ENCODE measurements around the gene ZC3HAV1.
"Not testable (repeated sequence)": the region's sequence is repeated elsewhere in the genome, so short reads cannot be mapped to it uniquely, and the experiment has no call there.

ZC3HAV1 gene

DNA sequence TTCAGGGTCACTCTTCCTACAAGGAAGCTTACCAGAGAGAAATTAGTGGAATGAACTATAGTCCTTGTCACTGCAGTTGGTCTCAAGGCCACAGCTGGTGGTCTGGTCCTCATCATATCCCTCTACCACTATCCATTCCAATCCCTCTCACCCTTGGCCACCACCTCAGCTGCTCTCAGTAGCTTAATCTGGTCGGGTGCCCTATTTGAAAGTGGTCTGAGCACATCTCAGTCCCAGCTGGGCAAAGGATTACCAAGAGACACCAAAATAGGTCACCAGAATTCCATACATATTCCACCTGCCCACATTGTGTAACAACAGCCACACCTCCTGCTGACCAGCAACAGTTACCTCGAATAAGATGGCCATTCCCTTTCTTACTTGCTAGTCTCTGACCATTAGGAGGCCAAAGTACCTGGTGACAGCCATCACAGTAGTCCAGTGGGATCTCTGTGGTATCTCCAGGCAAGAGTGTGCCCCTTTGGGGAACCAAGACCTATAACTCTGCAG is 3.3 kb upstream of the ZC3HAV1 start:
- DNase-seq (ENCODE audit: low read depth in 2 of 2), result no peak

DNA sequence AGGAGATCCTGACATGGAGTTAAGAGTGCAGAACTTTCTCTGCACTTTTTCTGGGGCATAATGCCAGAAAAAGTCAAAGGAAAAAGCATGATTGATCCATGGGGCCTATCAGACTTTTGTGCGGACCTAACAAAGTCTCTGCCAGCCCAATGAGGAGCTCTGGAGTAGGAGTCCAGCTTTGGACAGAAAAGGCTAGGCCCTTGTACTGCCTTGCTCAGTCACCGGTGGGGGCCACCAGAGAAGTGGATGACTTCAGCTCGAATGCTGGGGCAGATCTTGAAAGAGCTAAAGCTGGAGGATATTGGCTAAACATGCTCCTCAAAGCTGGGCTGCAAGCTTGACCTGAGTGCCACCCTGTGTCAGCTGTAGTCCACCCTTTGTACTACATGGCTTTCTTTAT is 2.8 kb upstream of the ZC3HAV1 start:
- no peak for DNase-seq (ENCODE audit: low read depth in 2 of 2)

DNA sequence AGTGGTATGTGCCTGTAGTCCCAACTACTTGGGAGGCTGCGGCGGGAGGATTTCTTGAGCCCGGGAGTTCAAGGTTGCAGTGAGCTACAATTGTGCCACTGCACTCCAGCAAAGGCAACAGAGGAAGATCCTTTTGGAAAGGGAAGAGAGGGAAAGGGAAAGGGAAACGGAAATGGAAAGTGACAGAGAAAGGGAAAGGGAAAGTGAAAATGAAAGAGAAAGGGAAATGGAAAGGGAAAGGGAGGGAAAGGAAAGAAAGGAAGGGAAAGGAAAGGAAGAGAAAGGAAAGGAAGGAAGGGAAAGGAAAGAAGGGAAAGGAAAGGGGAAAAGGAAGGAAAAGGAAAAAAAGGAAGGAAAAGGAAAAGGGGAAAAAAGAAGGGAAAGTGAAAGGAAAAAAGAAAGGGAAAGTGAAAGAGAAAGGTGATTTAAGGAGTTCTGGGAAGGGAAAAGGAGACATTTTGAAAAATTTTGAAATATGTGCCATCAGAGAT is 2.3 kb upstream of the ZC3HAV1 start:
- DNase-seq (ENCODE audit: low read depth in 2 of 2), result no peak

DNA sequence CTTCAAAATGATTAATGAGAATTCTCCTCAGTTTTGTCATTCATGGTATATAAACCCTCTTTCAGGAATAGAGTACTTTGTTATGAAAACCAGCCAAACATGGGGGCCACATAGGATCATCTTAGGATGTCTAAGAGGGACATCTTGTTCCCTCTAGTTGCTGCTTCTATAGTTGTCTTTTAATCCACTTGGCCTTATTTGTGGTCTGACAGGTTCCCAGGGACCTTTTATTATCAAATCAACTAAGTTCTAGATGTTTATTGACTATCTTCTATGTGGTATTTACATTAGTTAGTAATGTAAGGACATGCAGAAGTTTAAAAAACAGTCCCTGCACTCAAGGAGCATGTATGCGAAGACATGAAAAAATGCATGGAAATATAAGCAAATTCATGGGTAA is 1.6 kb upstream of the ZC3HAV1 start:
- DNase-seq (ENCODE audit: low read depth in 2 of 2), result no peak

DNA sequence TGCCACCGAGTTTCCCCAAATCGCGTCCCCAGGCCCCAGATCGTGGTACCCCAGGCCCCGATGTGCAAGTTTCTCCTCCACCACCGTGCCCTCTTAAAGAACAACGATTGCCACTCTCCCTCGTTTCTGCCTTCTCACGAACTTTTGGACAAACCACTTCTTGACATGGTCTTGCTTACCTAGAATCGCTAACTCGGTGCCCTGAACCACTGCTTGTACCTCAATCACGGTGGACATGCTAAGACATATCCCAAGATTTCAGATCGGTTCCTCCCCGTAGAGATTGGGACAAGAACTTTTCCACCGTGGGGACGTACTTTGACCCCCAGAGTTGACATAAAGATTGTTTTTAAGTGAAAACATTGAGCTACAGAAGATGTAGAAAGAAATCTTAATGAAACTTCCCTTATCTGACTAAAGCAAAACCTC is 477 bp upstream of the ZC3HAV1 start:
- DNase-seq (ENCODE audit: low read depth in 2 of 2), result no peak

DNA sequence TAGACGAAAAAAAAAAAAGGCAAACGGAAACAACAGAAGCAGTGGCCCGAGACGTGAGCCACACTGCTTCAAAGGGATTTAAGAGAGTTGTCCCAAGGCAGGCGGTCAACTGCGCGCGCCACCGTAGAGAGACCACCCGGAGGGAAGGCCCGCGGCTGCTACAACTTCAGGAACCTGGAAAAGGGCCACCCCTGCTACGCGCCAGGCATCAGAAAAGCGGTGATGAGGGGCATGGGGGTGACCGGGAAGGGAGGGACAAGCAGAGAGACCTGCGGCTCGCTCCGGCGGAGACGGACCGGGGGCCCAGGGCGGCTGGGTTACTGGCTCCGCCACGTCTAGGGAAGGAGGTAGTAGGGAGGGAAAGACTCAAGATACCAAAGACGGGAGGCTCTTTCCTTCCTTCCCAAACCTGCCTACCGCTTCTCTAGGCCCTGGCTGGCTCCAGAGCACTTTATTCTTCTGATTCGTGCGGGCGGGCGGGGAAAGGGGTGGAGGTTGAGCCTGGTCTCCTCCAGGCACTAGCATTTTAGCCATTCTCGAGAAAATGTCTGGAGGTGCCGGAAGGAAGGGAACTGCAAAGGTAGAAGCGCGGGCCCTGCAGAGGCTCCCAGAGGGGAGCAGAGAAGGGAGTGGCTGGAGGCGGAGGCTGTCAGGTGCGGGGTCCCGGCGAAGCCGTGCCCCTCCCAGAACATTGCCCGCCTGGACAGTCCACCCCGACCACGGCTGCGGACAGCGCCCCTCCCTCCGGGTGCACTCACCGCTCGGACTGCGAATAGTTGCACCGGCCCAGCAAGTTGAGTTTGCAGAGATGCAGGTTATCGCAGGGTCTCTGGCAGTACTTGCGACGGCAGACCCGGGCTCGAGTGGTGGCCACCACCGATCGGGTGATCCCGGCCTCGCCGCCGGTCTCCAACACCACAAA is 993 bp downstream of the ZC3HAV1 start:
- DNase-seq (ENCODE audit: low read depth in 2 of 2), result no peak

DNA sequence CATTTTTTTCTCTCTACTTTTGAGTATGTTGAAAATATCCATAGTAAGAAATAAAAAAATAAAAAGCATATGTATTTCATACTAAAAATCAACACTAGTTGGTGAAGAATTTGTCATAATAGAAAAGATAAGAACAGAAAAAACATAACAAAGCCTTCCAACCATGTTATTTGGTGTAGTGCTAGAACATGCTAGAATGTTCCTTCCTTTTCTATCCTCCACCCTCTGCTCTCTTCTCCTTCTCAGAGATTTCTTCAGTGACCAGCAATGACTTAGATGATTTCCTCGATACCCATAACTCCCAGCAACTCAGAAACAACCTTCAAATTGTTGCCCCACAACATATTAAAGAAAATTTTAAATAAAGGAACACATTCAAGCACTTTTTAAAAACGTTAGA is 2.6 kb downstream of the ZC3HAV1 start:
- no peak for DNase-seq (ENCODE audit: low read depth in 2 of 2)

DNA sequence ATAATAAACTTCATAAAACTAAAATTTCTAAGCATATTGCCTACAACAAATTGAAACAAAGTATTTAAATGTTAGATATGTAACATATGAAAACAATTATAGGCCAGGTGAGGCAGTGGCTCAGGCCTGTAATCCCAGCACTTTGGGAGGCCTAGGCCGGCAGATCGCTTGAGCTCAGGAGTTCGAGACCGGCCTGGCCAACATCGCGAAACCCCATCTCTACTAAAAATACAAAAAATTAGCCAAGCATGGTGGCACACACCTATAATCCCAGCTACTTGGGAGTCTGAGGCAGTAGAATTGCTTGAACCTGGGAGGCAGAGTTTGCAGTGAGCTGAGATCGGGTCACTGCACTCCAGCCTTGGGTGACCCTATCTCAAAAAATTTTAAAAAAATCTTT is 3.3 kb downstream of the ZC3HAV1 start:
- not testable (repeated sequence) for DNase-seq (ENCODE audit: low read depth in 2 of 2)

DNA sequence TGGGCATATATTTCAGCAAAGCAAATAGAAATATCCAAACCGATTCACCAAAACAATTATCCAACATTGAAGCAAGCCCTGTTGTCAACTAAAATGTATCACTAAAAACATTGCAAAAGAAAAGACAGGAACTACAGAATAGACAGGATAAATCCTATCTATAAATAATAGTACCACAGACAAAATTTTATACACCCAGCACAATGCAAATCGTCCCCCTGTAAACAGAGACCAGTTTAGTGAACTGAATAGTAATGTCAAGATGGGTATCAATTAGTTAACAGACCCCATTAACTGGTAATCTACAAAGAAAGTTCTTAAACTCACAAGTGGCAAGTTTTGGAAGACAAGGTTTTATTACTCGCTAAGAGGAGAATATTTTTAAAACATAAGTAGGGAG is 4.0 kb downstream of the ZC3HAV1 start:
- DNase-seq (ENCODE audit: low read depth in 2 of 2), result no peak

DNA sequence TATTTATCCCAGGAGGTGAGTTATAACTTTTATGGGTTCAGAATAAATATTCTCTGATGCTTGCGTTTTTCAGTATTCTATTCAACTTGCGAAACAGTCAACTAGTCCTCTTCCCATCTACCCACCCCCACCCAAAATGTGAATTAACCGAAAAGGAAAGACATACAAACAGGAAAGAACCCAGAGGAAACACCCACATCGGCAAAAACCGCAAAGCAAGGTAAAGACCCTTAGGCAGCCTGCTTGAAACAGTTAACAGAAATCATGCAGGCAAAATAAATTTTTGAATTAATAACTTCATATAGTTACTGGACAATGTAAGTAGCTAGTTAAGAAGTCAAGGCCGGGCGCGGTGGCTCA is 5.4 kb downstream of the ZC3HAV1 start:
- DNase-seq (ENCODE audit: low read depth in 2 of 2), result no peak

DNA sequence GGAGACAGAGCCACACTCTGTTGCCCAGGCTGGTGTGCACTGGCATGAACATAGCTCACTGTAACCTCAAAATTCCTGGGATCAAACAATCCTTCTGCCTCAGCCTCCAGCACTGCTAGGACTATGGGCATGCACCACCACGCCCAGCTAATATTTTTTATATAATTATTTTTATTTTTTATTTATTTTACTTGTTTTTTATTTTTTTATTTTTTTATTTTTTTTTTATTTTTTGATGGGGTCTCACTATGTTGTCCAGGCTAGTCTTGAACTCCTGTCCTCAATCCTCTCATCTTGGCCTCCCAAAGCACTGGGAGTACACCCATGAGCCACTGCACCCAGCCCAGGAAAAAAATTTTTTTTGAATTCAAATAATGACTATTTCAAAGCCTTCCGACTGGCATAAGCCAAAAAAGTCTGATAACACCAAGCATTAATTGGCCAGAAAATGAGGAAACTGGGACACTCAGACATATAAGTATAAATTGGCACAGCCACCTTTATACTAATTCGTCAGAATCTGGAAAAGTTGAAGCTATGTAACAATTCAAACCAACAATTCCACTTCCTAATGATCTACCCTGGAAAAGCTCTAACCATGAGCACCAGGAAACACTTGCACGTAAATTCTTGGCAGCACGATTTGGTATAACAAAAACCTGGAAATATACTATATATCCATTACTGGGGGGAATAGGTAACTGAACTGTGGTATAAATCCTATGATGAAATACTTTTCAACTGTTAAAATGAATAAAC is 6.3 kb downstream of the ZC3HAV1 start:
- DNase-seq (ENCODE audit: low read depth in 2 of 2), result no peak

DNA sequence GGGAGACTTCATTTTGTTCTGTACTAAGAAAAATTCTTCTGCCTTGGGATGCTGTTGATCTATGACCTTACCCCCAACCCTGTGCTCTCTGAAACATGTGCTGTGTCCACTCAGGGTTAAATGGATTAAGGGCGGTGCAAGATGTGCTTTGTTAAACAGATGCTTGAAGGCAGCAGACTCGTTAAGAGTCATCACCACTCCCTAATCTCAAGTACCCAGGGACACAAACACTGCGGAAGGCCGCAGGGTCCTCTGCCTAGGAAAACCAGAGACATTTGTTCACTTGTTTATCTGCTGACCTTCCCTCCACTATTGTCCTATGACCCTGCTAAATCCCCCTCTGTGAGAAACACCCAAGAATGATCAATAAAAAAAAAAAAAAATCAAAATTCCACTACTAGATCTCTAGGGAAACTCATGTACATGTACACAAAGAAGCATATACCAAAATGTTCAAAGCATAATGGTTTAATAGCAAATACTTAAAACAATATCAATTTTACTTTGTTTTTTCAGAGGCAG is 7.8 kb downstream of the ZC3HAV1 start:
- not testable (repeated sequence) for DNase-seq (ENCODE audit: low read depth in 2 of 2)

DNA sequence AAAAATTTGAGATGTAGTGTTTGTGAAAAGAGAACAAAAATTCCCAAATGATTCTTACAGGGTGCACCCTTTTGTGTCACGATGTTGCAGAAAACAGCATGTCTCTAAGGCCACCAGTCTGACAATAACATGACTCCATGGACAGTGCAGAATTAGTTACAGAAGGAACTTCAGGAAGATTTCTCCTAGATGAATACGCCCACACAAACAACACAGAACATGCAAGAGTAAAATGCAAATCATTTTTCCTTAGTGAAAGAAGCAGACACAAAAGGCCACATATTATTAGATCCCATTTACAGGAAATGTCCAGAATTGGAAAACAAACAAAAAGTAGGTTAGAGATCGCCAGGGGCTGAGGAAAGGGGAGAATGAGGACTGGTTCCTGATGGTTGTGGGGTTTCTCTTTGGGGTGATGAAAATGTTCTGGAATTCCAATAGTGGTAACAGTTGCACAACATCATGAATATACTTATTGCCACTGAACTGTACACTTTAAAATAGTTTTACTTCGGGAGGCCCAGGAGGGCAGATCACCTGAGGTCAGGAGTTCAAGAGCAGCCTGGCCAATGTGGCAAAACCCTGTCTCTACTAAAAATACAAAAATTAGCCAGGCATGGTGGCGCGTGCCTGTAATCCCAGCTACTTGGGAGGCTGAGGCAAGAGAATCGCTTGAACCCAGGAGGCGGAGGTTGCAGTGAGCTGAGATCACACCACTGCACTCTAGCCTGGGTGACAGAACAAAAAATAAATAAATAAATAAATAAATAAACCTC is 10.2 kb downstream of the ZC3HAV1 start:
- DNase-seq (ENCODE audit: low read depth in 2 of 2), result no peak

DNA sequence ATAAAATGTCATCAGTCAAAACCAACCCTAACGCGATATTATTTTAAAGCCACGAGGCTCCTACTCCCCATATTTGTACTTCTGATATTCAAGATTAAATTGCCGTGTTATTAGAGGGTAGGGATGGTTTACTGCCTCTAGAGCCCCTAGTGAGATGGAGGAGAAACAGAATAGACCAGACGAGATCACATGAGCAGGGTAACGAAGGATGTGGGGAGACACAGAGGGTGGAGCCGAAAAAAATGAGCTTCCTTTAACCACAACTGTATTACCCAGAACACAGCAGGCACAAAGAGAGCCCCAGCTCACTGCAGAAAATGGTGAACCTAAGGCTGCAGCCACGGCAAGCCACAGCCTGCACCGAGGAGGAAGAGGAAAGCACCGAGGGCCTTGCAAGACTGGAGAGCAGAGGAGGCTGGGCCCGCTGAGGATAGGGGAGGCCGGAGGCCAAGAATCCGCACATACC is 14.3 kb downstream of the ZC3HAV1 start:
- DNase-seq (ENCODE audit: low read depth in 2 of 2), result peak; percentile 45 to 54

DNA sequence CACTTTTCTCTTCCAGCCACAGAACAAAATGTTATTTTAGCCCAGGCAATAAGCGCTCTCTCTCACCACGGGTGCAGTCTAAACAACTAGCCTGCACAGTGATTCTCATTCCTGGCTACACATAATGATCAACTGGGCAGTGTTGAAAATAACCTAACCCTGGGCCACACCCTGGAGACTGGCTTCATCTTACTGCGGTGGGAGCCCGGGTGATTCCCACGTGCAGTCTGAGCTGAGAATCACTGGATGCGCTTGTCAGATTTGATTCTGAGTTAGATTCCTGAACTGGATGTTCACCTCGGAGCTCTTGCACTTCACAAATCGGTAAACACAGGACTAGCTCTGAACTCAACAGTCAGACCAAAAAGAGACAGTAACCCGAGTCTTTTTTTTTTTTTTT is 14.9 kb downstream of the ZC3HAV1 start:
- DNase-seq (ENCODE audit: low read depth in 2 of 2), result no peak

DNA sequence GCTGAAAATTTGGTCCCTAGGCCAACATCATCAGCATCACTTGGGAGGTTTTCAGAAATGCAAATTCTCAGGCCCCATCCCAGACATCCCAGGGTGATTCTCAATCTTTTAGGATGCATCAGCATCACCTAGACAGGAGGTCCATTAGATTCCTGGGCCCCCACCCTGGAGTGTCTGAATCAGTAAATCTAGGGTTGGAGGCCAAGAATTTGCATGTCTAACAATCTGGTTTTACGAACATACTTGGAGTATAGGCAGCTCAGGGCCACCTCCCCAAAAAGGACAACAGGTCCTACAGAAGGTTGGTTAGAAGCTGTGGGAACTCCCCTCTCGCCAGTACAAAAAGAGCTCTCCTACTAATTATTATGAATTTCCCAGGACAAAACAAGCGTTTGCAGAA is 15.5 kb downstream of the ZC3HAV1 start:
- no peak for DNase-seq (ENCODE audit: low read depth in 2 of 2)

DNA sequence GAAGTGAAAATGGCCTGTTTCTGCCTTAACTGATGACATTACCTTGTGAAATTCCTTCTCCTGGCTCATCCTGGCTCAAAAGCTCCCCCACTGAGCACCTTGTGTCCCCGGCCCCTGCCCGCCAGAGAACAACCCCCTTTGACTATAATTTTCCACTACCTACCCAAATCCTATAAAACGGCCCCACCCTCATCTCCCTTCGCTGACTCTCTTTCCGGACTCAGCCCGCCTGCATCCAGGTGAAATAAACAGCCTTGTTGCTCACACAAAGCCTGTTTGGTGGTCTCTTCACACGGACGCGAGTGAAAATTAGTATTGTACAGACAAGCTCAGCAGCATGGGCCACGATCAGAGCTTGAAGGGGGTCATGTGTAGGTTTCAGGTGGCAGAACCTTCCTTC is 16.0 kb downstream of the ZC3HAV1 start:
- DNase-seq (ENCODE audit: low read depth in 2 of 2), result not testable (repeated sequence)

DNA sequence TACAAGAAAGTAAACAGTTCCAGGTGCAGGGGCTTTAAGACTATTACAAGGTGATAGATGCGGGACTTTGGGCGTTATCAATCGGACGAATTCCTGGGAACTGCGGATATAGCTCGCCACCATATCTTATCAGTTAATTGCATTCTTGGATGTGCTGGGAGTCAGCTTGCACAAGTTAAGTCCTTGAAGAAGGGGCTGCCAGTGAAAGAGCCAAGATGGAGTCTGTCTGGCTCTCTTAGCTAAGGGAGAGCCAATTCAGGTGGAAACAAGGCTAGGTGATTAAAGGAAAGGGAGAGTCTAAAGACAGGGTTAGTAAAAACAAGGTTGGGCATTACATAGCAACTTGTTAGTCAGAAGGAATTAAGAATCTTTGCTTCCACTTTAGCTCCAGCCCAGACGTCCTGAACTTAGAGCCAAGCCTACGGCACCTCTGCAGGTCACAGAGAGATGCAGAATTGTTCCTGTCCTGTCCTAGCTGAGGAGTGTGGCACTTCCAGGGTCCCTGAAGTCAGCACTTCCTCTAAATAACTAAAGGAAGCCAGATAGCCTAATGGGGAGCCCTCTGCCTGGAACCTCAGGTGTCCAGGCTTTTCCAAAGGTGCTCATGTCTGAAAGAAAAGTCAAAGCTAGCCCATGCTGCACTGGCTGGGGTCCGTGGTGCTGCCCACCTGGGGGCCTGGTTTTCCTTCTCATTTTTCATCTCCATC is 17.3 kb downstream of the ZC3HAV1 start:
- DNase-seq (ENCODE audit: low read depth in 2 of 2), result no peak

DNA sequence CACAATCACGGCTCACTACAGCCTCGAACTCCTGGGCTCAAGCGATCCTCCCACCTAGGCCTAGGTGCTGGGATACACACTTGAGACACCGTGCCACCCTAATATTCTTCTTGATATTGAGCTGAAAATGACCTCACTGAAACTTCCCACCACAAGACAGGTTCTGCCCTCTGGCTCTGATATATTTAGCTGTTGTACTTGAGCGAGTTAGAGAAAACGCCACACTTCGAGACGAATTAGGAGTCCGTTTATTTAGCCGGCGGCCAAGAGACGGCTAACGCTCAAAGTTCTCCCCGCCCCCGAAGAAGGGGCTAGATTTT is 17.9 kb downstream of the ZC3HAV1 start:
- DNase-seq (ENCODE audit: low read depth in 2 of 2), result no peak

DNA sequence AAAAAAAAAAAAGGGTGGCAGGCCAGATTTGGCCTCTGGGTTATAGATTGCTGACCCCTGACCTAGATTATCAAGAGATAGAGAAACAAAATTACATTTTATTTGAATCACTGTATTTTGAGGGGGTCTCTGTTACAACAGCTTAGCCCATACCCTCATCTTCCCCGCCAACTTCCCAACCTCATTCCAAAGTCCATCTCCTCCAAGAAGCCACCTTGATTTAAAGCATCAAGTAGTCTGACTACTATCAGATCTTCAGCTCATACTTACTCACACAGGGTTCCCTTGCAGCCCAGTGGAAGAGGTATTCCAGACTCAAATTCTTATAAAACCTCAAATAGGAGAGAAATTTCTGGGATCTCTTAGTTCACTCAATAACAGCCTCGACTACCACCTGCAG is 20.4 kb downstream of the ZC3HAV1 start:
- no peak for DNase-seq (ENCODE audit: low read depth in 2 of 2)

DNA sequence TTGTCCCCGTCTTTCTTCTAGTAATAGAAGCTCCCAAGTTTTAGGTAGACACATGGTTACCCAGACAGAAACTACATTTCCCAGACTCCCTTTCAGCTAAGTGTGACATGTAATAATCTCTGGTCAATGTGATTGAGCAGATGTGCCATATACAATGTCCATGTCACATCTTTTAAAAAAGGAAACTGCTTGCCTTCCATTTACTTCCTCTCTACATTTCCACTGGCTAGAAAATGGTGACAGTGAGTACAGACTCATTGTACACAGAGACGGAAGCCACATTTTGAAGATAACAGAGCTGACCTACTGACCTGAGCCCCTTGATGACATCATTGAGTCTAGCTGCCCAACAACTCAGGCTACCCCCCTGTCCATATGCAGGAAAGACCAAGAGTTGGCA is 21.3 kb downstream of the ZC3HAV1 start:
- no peak for DNase-seq (ENCODE audit: low read depth in 2 of 2)

Measured in stimulated activated CD8-positive, alpha-beta memory T cell treated with anti-CD3 and anti-CD28 coated beads, Interleukin-15, amount 100 ng/mL, for 4 hours (primary cell).